Karpas-422 (cell line): ENCODE measurements around the gene CHCHD5. TPM values are rescaled to one million over a fixed set of nuclear protein-coding genes. Genes with fewer than 3 reads are reported as not detected.

Experiments
- DNase-seq: peaks from one replicate; pipeline ENCODE4 v3.0.0-alpha.2; 2015
- H2AFZ ChIP-seq: fragments of 200-600 bp; sonication (generic); 2 replicates; pipeline ENCODE4 v1.6.1; 2014; ENCODE audit warnings: antibody characterized with exemption, low read length, mixed read lengths
- H3K27ac ChIP-seq: fragments of 200-600 bp; sonication (generic); 2 replicates; pipeline ENCODE4 v1.5.1; 2014; ENCODE audit warnings: mild to moderate bottlenecking, low read length, moderate library complexity
- H3K27me3 ChIP-seq: fragments of 200-600 bp; sonication (generic); 2 replicates; pipeline ENCODE4 v1.6.1; 2014; ENCODE audit warnings: low read length, mixed read lengths
- H3K36me3 ChIP-seq: fragments of 200-600 bp; sonication (generic); 2 replicates; pipeline ENCODE4 v1.6.1; 2014; ENCODE audit warnings: low read length, mixed read lengths; ENCODE audit not compliant: insufficient read depth
- H3K4me1 ChIP-seq: fragments of 200-600 bp; sonication (generic); 2 replicates; pipeline ENCODE4 v1.6.1; 2014; ENCODE audit warnings: mild to moderate bottlenecking, low read length, mixed read lengths
- H3K4me2 ChIP-seq: fragments of 200-600 bp; sonication (generic); 2 replicates; pipeline ENCODE4 v1.6.1; 2014; ENCODE audit warnings: low read length, low read depth, mild to moderate bottlenecking; ENCODE audit not compliant: poor library complexity, severe bottlenecking
- H3K4me3 ChIP-seq: fragments of 200-600 bp; sonication (generic); 2 replicates; pipeline ENCODE4 v1.5.1; 2014; ENCODE audit warnings: mild to moderate bottlenecking, antibody characterized with exemption, low read length, mixed read lengths
- H3K79me2 ChIP-seq: fragments of 200-600 bp; sonication (generic); 2 replicates; pipeline ENCODE4 v1.6.1; 2014; ENCODE audit warnings: mild to moderate bottlenecking, low read length, mixed read lengths
- H3K9ac ChIP-seq: fragments of 200-600 bp; sonication (generic); 2 replicates; pipeline ENCODE4 v1.6.0; 2014; ENCODE audit warnings: low read length
- H3K9me2 ChIP-seq: fragments of 200-600 bp; sonication (generic), shearing (Covaris generic); replicated peaks from 2 replicates; pipeline ENCODE4 v1.6.0; 2014; ENCODE audit warnings: mild to moderate bottlenecking, low read length, moderate library complexity; ENCODE audit not compliant: insufficient read depth
- H3K9me3 ChIP-seq: fragments of 300-700, 200-600 bp; sonication (generic); 2 replicates; pipeline ENCODE4 v1.6.1; 2014; ENCODE audit warnings: low read length, mixed read lengths
- H4K20me1 ChIP-seq: fragments of 200-600 bp; sonication (generic); 2 replicates; pipeline ENCODE4 v1.6.1; 2014; ENCODE audit warnings: mild to moderate bottlenecking, antibody characterized with exemption, low read length, low read depth; ENCODE audit not compliant: insufficient read depth
- total RNA-seq: library from RNA; depleted of rRNA; stranded (reverse); fragments of >200 nt; shearing (Covaris generic); gene quantifications from 2 replicates; pipeline ENCODE4 v1.2.3, GENCODE V29; 2014; ENCODE audit warnings: low replicate concordance

The CHCHD5 gene
- total RNA-seq, 1 experiment from 2014 or later: 30.0 TPM

- Histone ChIP-seq H3K4me2 (no peak overlapping the region), H3K79me2 (no peaks in the 10 kb centered on the region), H3K9me3 (no peaks in the 10 kb centered on the region), H3K4me1 (peaks cover 9% of the 10 kb centered on the region), H3K36me3 (no peaks in the 10 kb centered on the region), H4K20me1 (no peaks in the 10 kb centered on the region), H3K9ac (no peak overlapping the region), H3K4me3 (no peak overlapping the region), H2AFZ (no peak overlapping the region), H3K27me3 (no peaks in the 10 kb centered on the region), H3K27ac (no peak overlapping the region), H3K9me2 (no peaks in the 10 kb centered on the region)
- no peak for DNase-seq
These were observed 45.4 kb downstream of the CHCHD5 start for GRCh38 chr2:112629823-112630222.

GRCh38 chr2:112630268-112630667, 45.9 kb downstream of the CHCHD5 start:
- Histone ChIP-seq H3K4me1 (peaks cover 9% of the 10 kb centered on the region), H3K9me3 (no peaks in the 10 kb centered on the region), H3K4me3 (no peak overlapping the region), H3K4me2 (no peak overlapping the region), H3K9me2 (no peaks in the 10 kb centered on the region), H3K36me3 (no peaks in the 10 kb centered on the region), H3K9ac (no peak overlapping the region), H4K20me1 (no peaks in the 10 kb centered on the region), H3K27me3 (no peaks in the 10 kb centered on the region), H3K27ac (no peak overlapping the region), H3K79me2 (no peaks in the 10 kb centered on the region), H2AFZ (no peak overlapping the region)
- no peak for DNase-seq

- Histone ChIP-seq H3K4me1 (peaks cover 5% of the 10 kb centered on the region; the same call in 1 of the 2 replicates), H3K27ac (no peak overlapping the region), H3K4me2 (no peak overlapping the region), H3K4me3 (no peak overlapping the region), H3K36me3 (no peaks in the 10 kb centered on the region), H3K79me2 (no peaks in the 10 kb centered on the region), H3K9me3 (no peaks in the 10 kb centered on the region), H3K9ac (no peak overlapping the region), H3K9me2 (no peaks in the 10 kb centered on the region), H4K20me1 (no peaks in the 10 kb centered on the region), H2AFZ (no peak overlapping the region), H3K27me3 (no peaks in the 10 kb centered on the region)
- DNase-seq: no peak
These were observed 49.3 kb downstream of the CHCHD5 start for GRCh38 chr2:112633708-112634107.

GRCh38 chr2:112634153-112634873, 49.9 kb downstream of the CHCHD5 start:
- H3K9me3 ChIP-seq: no peaks in the 10 kb centered on the region
- peaks cover 5% of the 10 kb centered on the region; the same call in 1 of the 2 replicates for H3K4me1 ChIP-seq
- no peaks in the 10 kb centered on the region for H4K20me1 ChIP-seq
- no peak overlapping the region for H3K27ac ChIP-seq
- no peak for DNase-seq
- no peak overlapping the region for H2AFZ ChIP-seq
- H3K36me3 ChIP-seq: no peaks in the 10 kb centered on the region
- no peaks in the 10 kb centered on the region for H3K27me3 ChIP-seq
- no peaks in the 10 kb centered on the region for H3K79me2 ChIP-seq
- no peak overlapping the region for H3K9ac ChIP-seq
- H3K4me3 ChIP-seq: no peak overlapping the region
- H3K4me2 ChIP-seq: no peak overlapping the region
- H3K9me2 ChIP-seq: no peaks in the 10 kb centered on the region

GRCh38 chr2:112634874-112635157, 50.4 kb downstream of the CHCHD5 start:
- no peak overlapping the region for H3K4me3 ChIP-seq
- H3K9ac ChIP-seq: no peak overlapping the region
- no peak overlapping the region for H3K27ac ChIP-seq
- H3K27me3 ChIP-seq: no peaks in the 10 kb centered on the region
- H3K36me3 ChIP-seq: no peaks in the 10 kb centered on the region
- H2AFZ ChIP-seq: no peak overlapping the region
- no peaks in the 10 kb centered on the region for H3K9me3 ChIP-seq
- no peaks in the 10 kb centered on the region for H3K9me2 ChIP-seq
- H4K20me1 ChIP-seq: no peaks in the 10 kb centered on the region
- no peak overlapping the region for H3K4me2 ChIP-seq
- DNase-seq: no peak
- peaks cover 5% of the 10 kb centered on the region; the same call in 1 of the 2 replicates for H3K4me1 ChIP-seq
- H3K79me2 ChIP-seq: no peaks in the 10 kb centered on the region

- H3K4me3 ChIP-seq: no peak overlapping the region
These were observed 52.3 kb downstream of the CHCHD5 start for GRCh38 chr2:112636605-112637288.

GRCh38 chr2:112637289-112637660, 52.9 kb downstream of the CHCHD5 start:
- H2AFZ ChIP-seq: no peak overlapping the region
- no peaks in the 10 kb centered on the region for H3K9me2 ChIP-seq
- no peaks in the 10 kb centered on the region for H3K27me3 ChIP-seq
- H4K20me1 ChIP-seq: no peaks in the 10 kb centered on the region
- no peaks in the 10 kb centered on the region for H3K36me3 ChIP-seq
- H3K9me3 ChIP-seq: no peaks in the 10 kb centered on the region
- no peak overlapping the region for H3K9ac ChIP-seq
- H3K4me2 ChIP-seq: no peak overlapping the region
- H3K4me3 ChIP-seq: no peak overlapping the region
- peaks cover 3% of the 10 kb centered on the region; the same call in 1 of the 2 replicates for H3K4me1 ChIP-seq
- no peak overlapping the region for H3K27ac ChIP-seq
- DNase-seq: no peak
- no peaks in the 10 kb centered on the region for H3K79me2 ChIP-seq

More at GRCh38 chr2:112636605-112637288, 52.3 kb downstream of the CHCHD5 start:
- Histone ChIP-seq H3K9ac (no peak overlapping the region), H3K27me3 (no peaks in the 10 kb centered on the region), H2AFZ (no peak overlapping the region), H3K9me2 (no peaks in the 10 kb centered on the region), H4K20me1 (no peaks in the 10 kb centered on the region), H3K27ac (no peak overlapping the region), H3K4me2 (no peak overlapping the region), H3K9me3 (no peaks in the 10 kb centered on the region), H3K4me1 (peaks cover 2% of the 10 kb centered on the region; the same call in 1 of the 2 replicates), H3K79me2 (no peaks in the 10 kb centered on the region), H3K36me3 (no peaks in the 10 kb centered on the region)
- DNase-seq: no peak
